ENCODE measurements around the gene LHCGR. TPM values are rescaled to one million over a fixed set of nuclear protein-coding genes. Genes with fewer than 3 reads are reported as not detected.
A peak's percentile ranks its signal among the peaks of the same experiment; 100 is the strongest.

LHCGR gene
- total and polyA plus RNA-seq, 2 of the 4 experiments (the other 2 are of a cell fraction) = 0.10 to 0.18 TPM

- H3K79me1 ChIP-seq (ENCODE audit: low read depth in 1 of 2, low read length in 2 of 2) = no peaks in the 10 kb centered on the region
- peak; percentile 12 for DNase-seq
- no peak overlapping the region for H2AFZ ChIP-seq (replicated peaks; ENCODE audit: low read length, poor library complexity)
- peak overlapping the region; percentile 82 for H4K5ac ChIP-seq (ENCODE audit: low read depth, low read length)
- H2AK9ac ChIP-seq (replicated peaks; ENCODE audit: low read depth, low read length, poor library complexity) = no peak overlapping the region
- peak overlapping the region; percentile 96 for H2BK20ac ChIP-seq (ENCODE audit: low read depth, low read length)
- TF ChIP-seq RCOR1 (IDR thresholded peaks at IDR 0.05; ENCODE audit: insufficient replicate concordance, low read length) (no peak), MAZ (IDR thresholded peaks at IDR 0.05; ENCODE audit: borderline replicate concordance, low read depth, low read length) (no peak), RAD21 (IDR thresholded peaks at IDR 0.05; ENCODE audit: low read length) (no peak), BHLHE40 (IDR thresholded peaks at IDR 0.05; ENCODE audit: low read depth, low read length) (no peak), SMC3 (IDR thresholded peaks at IDR 0.05; ENCODE audit: low read depth, low read length) (no peak), CHD1 (IDR thresholded peaks at IDR 0.05; ENCODE audit: low read depth, low read length) (no peak), USF2 (IDR thresholded peaks at IDR 0.05; ENCODE audit: low read depth, low read length) (no peak), MXI1 (IDR thresholded peaks at IDR 0.05; ENCODE audit: borderline replicate concordance, low read depth, low read length) (no peak), MAFK (IDR thresholded peaks at IDR 0.05; ENCODE audit: low read depth, low read length) (no peak), POLR2A (IDR thresholded peaks at IDR 0.05; ENCODE audit: low read depth, low read length) (no peak), NFE2L2 (IDR thresholded peaks at IDR 0.05; ENCODE audit: low read depth, low read length) (no peak), RFX5 (IDR thresholded peaks at IDR 0.05; ENCODE audit: low read depth, low read length) (no peak), CEBPB (IDR thresholded peaks at IDR 0.05; ENCODE audit: low read depth, low read length) (no peak), FOS (IDR thresholded peaks at IDR 0.05; ENCODE audit: low read depth, low read length) (no peak)
- TF ChIP-seq, protein P1, sequence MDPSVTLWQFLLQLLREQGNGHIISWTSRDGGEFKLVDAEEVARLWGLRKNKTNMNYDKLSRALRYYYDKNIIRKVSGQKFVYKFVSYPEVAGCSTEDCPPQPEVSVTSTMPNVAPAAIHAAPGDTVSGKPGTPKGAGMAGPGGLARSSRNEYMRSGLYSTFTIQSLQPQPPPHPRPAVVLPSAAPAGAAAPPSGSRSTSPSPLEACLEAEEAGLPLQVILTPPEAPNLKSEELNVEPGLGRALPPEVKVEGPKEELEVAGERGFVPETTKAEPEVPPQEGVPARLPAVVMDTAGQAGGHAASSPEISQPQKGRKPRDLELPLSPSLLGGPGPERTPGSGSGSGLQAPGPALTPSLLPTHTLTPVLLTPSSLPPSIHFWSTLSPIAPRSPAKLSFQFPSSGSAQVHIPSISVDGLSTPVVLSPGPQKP (IDR thresholded peaks at IDR 0.05; ENCODE audit: borderline replicate concordance, low read depth, low read length) = no peak
- TF ChIP-seq, protein P2, sequence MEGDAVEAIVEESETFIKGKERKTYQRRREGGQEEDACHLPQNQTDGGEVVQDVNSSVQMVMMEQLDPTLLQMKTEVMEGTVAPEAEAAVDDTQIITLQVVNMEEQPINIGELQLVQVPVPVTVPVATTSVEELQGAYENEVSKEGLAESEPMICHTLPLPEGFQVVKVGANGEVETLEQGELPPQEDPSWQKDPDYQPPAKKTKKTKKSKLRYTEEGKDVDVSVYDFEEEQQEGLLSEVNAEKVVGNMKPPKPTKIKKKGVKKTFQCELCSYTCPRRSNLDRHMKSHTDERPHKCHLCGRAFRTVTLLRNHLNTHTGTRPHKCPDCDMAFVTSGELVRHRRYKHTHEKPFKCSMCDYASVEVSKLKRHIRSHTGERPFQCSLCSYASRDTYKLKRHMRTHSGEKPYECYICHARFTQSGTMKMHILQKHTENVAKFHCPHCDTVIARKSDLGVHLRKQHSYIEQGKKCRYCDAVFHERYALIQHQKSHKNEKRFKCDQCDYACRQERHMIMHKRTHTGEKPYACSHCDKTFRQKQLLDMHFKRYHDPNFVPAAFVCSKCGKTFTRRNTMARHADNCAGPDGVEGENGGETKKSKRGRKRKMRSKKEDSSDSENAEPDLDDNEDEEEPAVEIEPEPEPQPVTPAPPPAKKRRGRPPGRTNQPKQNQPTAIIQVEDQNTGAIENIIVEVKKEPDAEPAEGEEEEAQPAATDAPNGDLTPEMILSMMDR (conservative IDR thresholded peaks at IDR 0.05; ENCODE audit: low read depth, low read length) = no peak
- H3K9me1 ChIP-seq (ENCODE audit: insufficient read depth, low read length) = no peaks in the 10 kb centered on the region
- no peaks in the 10 kb centered on the region for H3K27me3 ChIP-seq (ENCODE audit: control insufficient read depth, insufficient read depth, low read length)
- no peak for ATAC-seq (ENCODE audit: low read depth)
- H2BK15ac ChIP-seq (ENCODE audit: low read depth, low read length) = peak overlapping the region; percentile 81; the same call in 2 of the 3 replicates
- no CpG with 5 or more reads among the region's 4 CpGs for WGBS, 2 experiments (ENCODE audit: extremely low coverage in 2 of 2, insufficient read length in 1 of 2)
- H3K4me3 ChIP-seq (ENCODE audit: insufficient read depth, low read depth, low read length) = no peak overlapping the region
- peak overlapping the region; percentile 69 for H4K91ac ChIP-seq (ENCODE audit: insufficient read depth, low read depth, low read length)
- POLR2A ChIA-PET (ENCODE audit: unreplicated experiment) = no interaction called here
- no peak overlapping the region for H3K4me2 ChIP-seq (ENCODE audit: low read depth, low read length)
- in situ Hi-C loops (cut with MboI; ENCODE audit: low sequenced_read_pairs) = no loop called here
- peak overlapping the region; percentile 54 to 84; a peak in 3 of 4 replicates for H4K8ac ChIP-seq (ENCODE audit: low read depth in 2 of 2, low read length in 2 of 2)
- intact Hi-C loops (cut with micrococcal nuclease) = loop anchor here (5.0 kb wide), 1 partner anchor 91 kb away; no protein-coding TSS in a partner anchor
- no TSS peak for BruUV-seq (replicated peaks)
- H3K9ac ChIP-seq (ENCODE audit: low read depth, low read length) = no peak overlapping the region
- CTCF ChIA-PET = no interaction called here
- peak overlapping the region; percentile 35; the same call in 1 of the 2 replicates for H2AK5ac ChIP-seq (ENCODE audit: low read depth, low read length)
- peak overlapping the region; percentile 99 for H3K18ac ChIP-seq (ENCODE audit: low read depth, low read length)
- peak overlapping the region; percentile 84 for H3K4ac ChIP-seq (ENCODE audit: low read depth, low read length)
- H3K9me3 ChIP-seq (ENCODE audit: control insufficient read depth, insufficient read depth, low read length) = no peaks in the 10 kb centered on the region
- dilution Hi-C loops (cut with HindIII; ENCODE audit: low sequenced_read_pairs, unreplicated experiment) = no loop called here
- no peak overlapping the region for H3K23ac ChIP-seq (ENCODE audit: low read depth, low read length)
- H3K56ac ChIP-seq (ENCODE audit: extremely low read depth, insufficient read depth, low read length) = peak overlapping the region; percentile 51; the same call in 1 of the 2 replicates
- H3K4me1 ChIP-seq (ENCODE audit: control insufficient read depth, insufficient read depth, low read length) = peaks cover 4% of the 10 kb centered on the region; the same call in 1 of the 2 replicates
- H3K27ac ChIP-seq (ENCODE audit: insufficient read depth, low read length) = no peak overlapping the region
- H2BK120ac ChIP-seq (ENCODE audit: low read depth, low read length) = peak overlapping the region; percentile 96
- no peaks in the 10 kb centered on the region for H3K36me3 ChIP-seq (ENCODE audit: control insufficient read depth, insufficient read depth, low read length)
- no peaks in the 10 kb centered on the region for H4K20me1 ChIP-seq (ENCODE audit: insufficient read depth, low read length)
- H3K14ac ChIP-seq (replicated peaks; ENCODE audit: low read depth, low read length) = peak overlapping the region; percentile 85
- H2BK5ac ChIP-seq (ENCODE audit: low read depth, low read length, poor library complexity, severe bottlenecking) = peak overlapping the region; percentile 82
Measured at GRCh38 chr2:48693066-48693465, 62.5 kb downstream of the LHCGR start.
